SK-N-SH (cell line): ENCODE data around the gene ZNF562. TPM values are rescaled to one million over a fixed set of nuclear protein-coding genes. Genes with fewer than 3 reads are reported as not detected.

Experiments
- CTCF ChIA-PET: fragments of 300-600, 350-600 bp; formaldehyde crosslinking; extraction: SDS; loops from one replicate; lab custom pipeline; 2021; lab: Yijun Ruan, JAX
- POLR2A ChIA-PET: fragments of 350-600 bp; sonication (Branson Sonifier 250); formaldehyde crosslinking; extraction: SDS; loops from one replicate; lab custom pipeline; 2020; ENCODE audit warnings: antibody characterized with exemption, inconsistent platforms; lab: Yijun Ruan, JAX
- DNase-seq: peaks from one replicate; pipeline ENCODE4 v3.0.0; 2012
- H2AFZ ChIP-seq: fragments of 200-600 bp; sonication (generic); 2 replicates; pipeline ENCODE4 v1.8.1; 2016; ENCODE audit warnings: antibody characterized with exemption, mild to moderate bottlenecking, low read depth
- H3F3A ChIP-seq: fragments of 200-600 bp; sonication (generic); replicated peaks from 2 replicates; pipeline ENCODE3; 2016; ENCODE audit warnings: antibody characterized with exemption, mild to moderate bottlenecking; ENCODE audit not compliant: insufficient read depth
- H3K27ac ChIP-seq, 2 experiments: fragments of 200-500 bp in 1 of 2; fragments of 200-600 bp in 1 of 2; sonication (Bioruptor generic) in 1 of 2; sonication (generic), shearing (Covaris generic) in 1 of 2; 2 replicates each; pipeline versions ENCODE4 v1.5.1 to v1.6.1; 2014 to 2016; ENCODE audit warnings: low read depth in 2 of 2, inconsistent platforms in 1 of 2, low read length in 1 of 2, mild to moderate bottlenecking in 1 of 2, mixed read lengths in 1 of 2
- H3K27me3 ChIP-seq: fragments of 200-600 bp; sonication (generic), shearing (Covaris generic); 2 replicates; pipeline ENCODE4 v1.6.1; 2016; ENCODE audit warnings: mixed run types; ENCODE audit not compliant: insufficient read depth
- H3K36me3 ChIP-seq, 2 experiments: fragments of 200-500 bp in 1 of 2; fragments of 200-600 bp in 1 of 2; sonication (Bioruptor generic) in 1 of 2; sonication (generic) in 1 of 2; replicated peaks in 1 of 2; 2 replicates each; pipeline versions ENCODE3 to v1.5.1; 2014 to 2016; ENCODE audit warnings: low read length in 1 of 2, mild to moderate bottlenecking in 1 of 2; ENCODE audit not compliant: insufficient read depth in 2 of 2, control insufficient read depth in 1 of 2
- H3K4me1 ChIP-seq, 2 experiments: fragments of 200-500 bp in 1 of 2; fragments of 200-600 bp in 1 of 2; sonication (Bioruptor generic) in 1 of 2; sonication (generic), shearing (Covaris generic) in 1 of 2; 2 replicates each; pipeline versions ENCODE4 v1.5.1 to v1.6.1; 2014 to 2016; ENCODE audit warnings: low read depth in 1 of 2, low read length in 1 of 2, mixed run types in 1 of 2; ENCODE audit not compliant: insufficient read depth in 2 of 2, control insufficient read depth in 1 of 2
- H3K4me2 ChIP-seq: fragments of 200-600 bp; sonication (generic), shearing (Covaris generic); 2 replicates; pipeline ENCODE4 v1.6.1; 2017; ENCODE audit warnings: mixed run types
- H3K4me3 ChIP-seq, 2 experiments: fragments of 200-500 bp in 1 of 2; fragments of 200-600 bp in 1 of 2; sonication (Bioruptor generic) in 1 of 2; sonication (generic), shearing (Covaris generic) in 1 of 2; 2 replicates each; pipeline versions ENCODE4 v1.5.1 to v1.8.1; 2014 to 2016; ENCODE audit warnings: low read depth in 2 of 2, inconsistent platforms in 1 of 2, low read length in 1 of 2, mild to moderate bottlenecking in 1 of 2, mixed read lengths in 1 of 2, moderate library complexity in 1 of 2
- H3K79me2 ChIP-seq: fragments of 200-600 bp; sonication (generic); 2 replicates; pipeline ENCODE4 v1.8.1; 2017; ENCODE audit warnings: mild to moderate bottlenecking; ENCODE audit not compliant: insufficient read depth
- H3K9ac ChIP-seq: fragments of 200-600 bp; sonication (generic); 2 replicates; pipeline ENCODE4 v1.6.1; 2017; ENCODE audit warnings: mixed run types
- H3K9me2 ChIP-seq: fragments of 200-600 bp; sonication (generic); 2 replicates; pipeline ENCODE4 v1.6.1; 2017; ENCODE audit warnings: mixed run types
- H3K9me3 ChIP-seq: fragments of 200-600 bp; sonication (generic); 2 replicates; pipeline ENCODE4 v1.6.1; 2017; ENCODE audit warnings: mixed run types, mild to moderate bottlenecking, moderate library complexity
- H4K20me1 ChIP-seq: fragments of 200-600 bp; sonication (generic); 2 replicates; pipeline ENCODE4 v1.6.1; 2017; ENCODE audit warnings: mild to moderate bottlenecking, mixed run types; ENCODE audit not compliant: insufficient read depth
- FOSL2 ChIP-seq: IDR thresholded peaks from 2 replicates; pipeline ENCODE4 v1.4.0; 2012; ENCODE audit warnings: low read depth, mild to moderate bottlenecking, moderate library complexity, borderline replicate concordance
- FOXJ3 ChIP-seq: sonication (generic); formaldehyde crosslinking; IDR thresholded peaks from 2 replicates; pipeline ENCODE4 v1.5.1; 2020; ENCODE audit warnings: mild to moderate bottlenecking, missing genetic modification reagents
- FOXM1 ChIP-seq: IDR thresholded peaks from 2 replicates; pipeline ENCODE4 v1.4.0; 2012; ENCODE audit warnings: low read depth, mild to moderate bottlenecking
- NFIC ChIP-seq: IDR thresholded peaks from 2 replicates; pipeline ENCODE4 v1.4.0; 2012; ENCODE audit warnings: borderline replicate concordance
- POLR2AphosphoS5 ChIP-seq: IDR thresholded peaks from 2 replicates; pipeline ENCODE4 v1.6.1; 2012; ENCODE audit warnings: low read depth, low read length
- RAD21 ChIP-seq: IDR thresholded peaks from 2 replicates; pipeline ENCODE4 v1.6.1; 2012; ENCODE audit warnings: mild to moderate bottlenecking, low read length
- RFX5 ChIP-seq: IDR thresholded peaks from 2 replicates; pipeline ENCODE4 v1.6.1; 2012; ENCODE audit warnings: mild to moderate bottlenecking, improper control_type of control experiment, low read length
- SIN3A ChIP-seq: IDR thresholded peaks from 2 replicates; pipeline ENCODE4 v1.6.1; 2012; ENCODE audit warnings: low read depth, mild to moderate bottlenecking, low read length, moderate library complexity, borderline replicate concordance
- SMC3 ChIP-seq: IDR thresholded peaks from 2 replicates; pipeline ENCODE4 v1.6.1; 2012; ENCODE audit warnings: low read depth, low read length, improper control_type of control experiment
- TAF1 ChIP-seq: IDR thresholded peaks from 2 replicates; pipeline ENCODE4 v1.6.1; 2012; ENCODE audit warnings: low read depth, mild to moderate bottlenecking, low read length, moderate library complexity, borderline replicate concordance
- TCF12 ChIP-seq: IDR thresholded peaks from 2 replicates; pipeline ENCODE4 v1.4.0; 2012
- whole genome bisulfite sequencing: methylation state at CpG from one replicate; pipeline ENCODE4 v1.1.6; 2017; ENCODE audit warnings: low lambda C conversion rate; 5-methylcytosine and 5-hydroxymethylcytosine counted together
- polyA plus RNA-seq, 3 experiments: library from polyadenylated mRNA; depleted of rRNA; stranded (reverse); fragments of >200 nt; gene quantifications; 2 replicates each; pipeline ENCODE4 v1.2.3, GENCODE V29; 2012
- TF ChIP-seq, protein P1 (sequence below): fragments of 150-350 bp; IDR thresholded peaks from 2 replicates; pipeline ENCODE4 v1.6.1; 2016; ENCODE audit warnings: mild to moderate bottlenecking, low read depth, low read length
- TF ChIP-seq, protein P2 (sequence below): IDR thresholded peaks from 2 replicates; pipeline ENCODE4 v1.4.0; 2012; ENCODE audit warnings: low read depth
- TF ChIP-seq, protein P3 (sequence below): fragments of 200-600 bp; sonication (generic); IDR thresholded peaks from 2 replicates; pipeline ENCODE4 v1.6.1; 2017; ENCODE audit warnings: antibody characterized with exemption, mild to moderate bottlenecking, moderate library complexity
- TF ChIP-seq, protein P4 (sequence below): fragments of 150-350 bp; IDR thresholded peaks from 2 replicates; pipeline ENCODE4 v1.6.1; 2017; ENCODE audit warnings: antibody characterized with exemption, low read length, low read depth, borderline replicate concordance

The ZNF562 gene
- polyA plus RNA-seq, 1 of the 3 experiments (the other 2 are of a cell fraction): 3.1 TPM

DNA sequence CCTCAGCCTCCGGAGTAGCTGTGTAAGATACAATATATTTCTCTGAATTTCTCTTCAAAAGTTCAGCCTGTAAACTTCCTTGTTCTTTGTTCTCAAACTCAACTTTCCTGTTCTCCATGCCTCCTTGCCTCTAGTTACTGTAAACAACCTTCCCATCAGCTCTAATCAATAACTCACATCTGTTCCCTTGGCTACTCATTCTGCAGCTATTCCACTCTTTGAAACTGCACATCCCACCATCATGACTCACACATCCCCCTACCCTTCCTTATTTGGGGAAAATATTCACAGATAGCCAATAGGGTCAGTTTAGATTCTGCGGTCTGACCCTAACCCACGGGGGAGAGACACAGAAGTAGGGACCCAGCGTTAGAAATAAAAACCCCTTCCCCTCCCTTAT lies 2.0 kb downstream of the ZNF562 start:
- no peaks in the 10 kb centered on the region for H3K27me3 ChIP-seq
- H3K4me1 ChIP-seq: no peaks in the 10 kb centered on the region
- TF ChIP-seq, protein P1, sequence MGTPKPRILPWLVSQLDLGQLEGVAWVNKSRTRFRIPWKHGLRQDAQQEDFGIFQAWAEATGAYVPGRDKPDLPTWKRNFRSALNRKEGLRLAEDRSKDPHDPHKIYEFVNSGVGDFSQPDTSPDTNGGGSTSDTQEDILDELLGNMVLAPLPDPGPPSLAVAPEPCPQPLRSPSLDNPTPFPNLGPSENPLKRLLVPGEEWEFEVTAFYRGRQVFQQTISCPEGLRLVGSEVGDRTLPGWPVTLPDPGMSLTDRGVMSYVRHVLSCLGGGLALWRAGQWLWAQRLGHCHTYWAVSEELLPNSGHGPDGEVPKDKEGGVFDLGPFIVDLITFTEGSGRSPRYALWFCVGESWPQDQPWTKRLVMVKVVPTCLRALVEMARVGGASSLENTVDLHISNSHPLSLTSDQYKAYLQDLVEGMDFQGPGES: no peak
- no peak for TF ChIP-seq SMC3
- TF ChIP-seq FOXM1: no peak
- no peak for TF ChIP-seq RAD21
- no peak for TF ChIP-seq NFIC
- no peak for TF ChIP-seq TAF1
- TF ChIP-seq TCF12: no peak
- no peak for TF ChIP-seq SIN3A
- no peak for TF ChIP-seq RFX5
- no peak for TF ChIP-seq POLR2AphosphoS5
- TF ChIP-seq, protein P2, sequence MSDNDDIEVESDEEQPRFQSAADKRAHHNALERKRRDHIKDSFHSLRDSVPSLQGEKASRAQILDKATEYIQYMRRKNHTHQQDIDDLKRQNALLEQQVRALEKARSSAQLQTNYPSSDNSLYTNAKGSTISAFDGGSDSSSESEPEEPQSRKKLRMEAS: no peak
- TF ChIP-seq, protein P3, sequence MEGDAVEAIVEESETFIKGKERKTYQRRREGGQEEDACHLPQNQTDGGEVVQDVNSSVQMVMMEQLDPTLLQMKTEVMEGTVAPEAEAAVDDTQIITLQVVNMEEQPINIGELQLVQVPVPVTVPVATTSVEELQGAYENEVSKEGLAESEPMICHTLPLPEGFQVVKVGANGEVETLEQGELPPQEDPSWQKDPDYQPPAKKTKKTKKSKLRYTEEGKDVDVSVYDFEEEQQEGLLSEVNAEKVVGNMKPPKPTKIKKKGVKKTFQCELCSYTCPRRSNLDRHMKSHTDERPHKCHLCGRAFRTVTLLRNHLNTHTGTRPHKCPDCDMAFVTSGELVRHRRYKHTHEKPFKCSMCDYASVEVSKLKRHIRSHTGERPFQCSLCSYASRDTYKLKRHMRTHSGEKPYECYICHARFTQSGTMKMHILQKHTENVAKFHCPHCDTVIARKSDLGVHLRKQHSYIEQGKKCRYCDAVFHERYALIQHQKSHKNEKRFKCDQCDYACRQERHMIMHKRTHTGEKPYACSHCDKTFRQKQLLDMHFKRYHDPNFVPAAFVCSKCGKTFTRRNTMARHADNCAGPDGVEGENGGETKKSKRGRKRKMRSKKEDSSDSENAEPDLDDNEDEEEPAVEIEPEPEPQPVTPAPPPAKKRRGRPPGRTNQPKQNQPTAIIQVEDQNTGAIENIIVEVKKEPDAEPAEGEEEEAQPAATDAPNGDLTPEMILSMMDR: no peak
- TF ChIP-seq FOXJ3: no peak
- TF ChIP-seq, protein P4, sequence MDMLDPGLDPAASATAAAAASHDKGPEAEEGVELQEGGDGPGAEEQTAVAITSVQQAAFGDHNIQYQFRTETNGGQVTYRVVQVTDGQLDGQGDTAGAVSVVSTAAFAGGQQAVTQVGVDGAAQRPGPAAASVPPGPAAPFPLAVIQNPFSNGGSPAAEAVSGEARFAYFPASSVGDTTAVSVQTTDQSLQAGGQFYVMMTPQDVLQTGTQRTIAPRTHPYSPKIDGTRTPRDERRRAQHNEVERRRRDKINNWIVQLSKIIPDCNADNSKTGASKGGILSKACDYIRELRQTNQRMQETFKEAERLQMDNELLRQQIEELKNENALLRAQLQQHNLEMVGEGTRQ: no peak
- TF ChIP-seq FOSL2: no peak
- H3K9me2 ChIP-seq: no peaks in the 10 kb centered on the region
- H3K4me3 ChIP-seq: no peak overlapping the region; a peak in 1 of 4 replicates
- H3K27ac ChIP-seq: no peak overlapping the region
- H2AFZ ChIP-seq: no peak overlapping the region
- ChIA-PET CTCF (no interaction called here), POLR2A (interaction anchor here (1.0 kb wide), 1 partner anchor 12 kb away, joined by 4 read pairs; no protein-coding TSS in a partner anchor)
- no peak overlapping the region for H3K4me2 ChIP-seq
- peaks cover 66% of the 10 kb centered on the region for H3K79me2 ChIP-seq
- WGBS: 93% methylated on average over 4 of the region's 4 CpGs
- no peaks in the 10 kb centered on the region for H4K20me1 ChIP-seq
- H3K9me3 ChIP-seq: peaks cover 17% of the 10 kb centered on the region; the same call in 1 of the 2 replicates
- DNase-seq: no peak
- H3K36me3 ChIP-seq: peaks cover 9 to 50% of the 10 kb centered on the region in 2 experiments
- H3K9ac ChIP-seq: no peak overlapping the region
- no peaks in the 10 kb centered on the region for H3F3A ChIP-seq

DNA sequence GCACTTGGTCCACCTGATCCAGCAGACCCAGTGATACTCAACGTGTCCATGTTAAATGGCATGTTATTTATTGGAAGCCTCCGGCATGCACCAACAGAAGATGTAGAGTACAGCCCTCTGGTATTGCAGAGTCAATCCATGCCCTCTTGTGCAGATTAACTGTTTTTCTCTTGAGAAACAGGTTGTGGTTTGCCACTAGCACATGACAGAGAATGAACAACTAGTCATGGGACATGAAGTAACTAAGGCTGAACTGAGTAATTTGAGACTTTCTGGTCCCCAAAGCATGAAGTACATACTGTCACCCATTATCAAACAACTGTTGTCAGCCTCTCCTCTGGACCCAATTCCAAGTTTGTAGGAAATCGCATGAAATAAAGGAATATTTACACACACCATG lies 3.2 kb downstream of the ZNF562 start:
- peaks cover 17% of the 10 kb centered on the region; the same call in 1 of the 2 replicates for H3K9me3 ChIP-seq
- 93% methylated on average over 3 of the region's 3 CpGs for WGBS
- H3K36me3 ChIP-seq: peaks cover 9 to 57% of the 10 kb centered on the region in 2 experiments
- DNase-seq: no peak
- no peaks in the 10 kb centered on the region for H3K9me2 ChIP-seq
- H2AFZ ChIP-seq: no peak overlapping the region
- H3K4me3 ChIP-seq: no peak overlapping the region
- ChIA-PET CTCF (no interaction called here), POLR2A (no interaction called here)
- peaks cover 78% of the 10 kb centered on the region for H3K79me2 ChIP-seq
- no peak overlapping the region for H3K4me2 ChIP-seq
- H4K20me1 ChIP-seq: no peaks in the 10 kb centered on the region
- no peaks in the 10 kb centered on the region for H3F3A ChIP-seq
- no peak overlapping the region for H3K27ac ChIP-seq
- H3K27me3 ChIP-seq: no peaks in the 10 kb centered on the region
- TF ChIP-seq FOXM1: no peak
- H3K9ac ChIP-seq: no peak overlapping the region
- H3K4me1 ChIP-seq: no peaks in the 10 kb centered on the region
